Thoracic aorta (tissue), 2 donors: ENCODE data around the gene ZNF860. TPM values are rescaled to one million over a fixed set of nuclear protein-coding genes. Genes with fewer than 3 reads are reported as not detected.

ENCODE experiments used
- ATAC-seq: fragments of 150-250 bp; one replicate; pipeline ENCODE4 v1.8.0; 2017; ENCODE audit warnings: low read depth; ENCODE audit not compliant: insufficient number of reproducible peaks, low FRiP score
- DNase-seq: peaks from one replicate; pipeline ENCODE4 v3.0.0-alpha.2; 2020; ENCODE audit warnings: low spot score
- H3K27ac ChIP-seq, 2 donors: fragments of 200-600 bp; sonication (generic); 1 replicate in 1 of 2; 2 replicates in 1 of 2; pipeline ENCODE4 v1.5.1; 2016; ENCODE audit warnings: mild to moderate bottlenecking in 2 of 2, moderate library complexity in 2 of 2
- H3K27me3 ChIP-seq: fragments of 200-600 bp; sonication (generic); replicated peaks from 2 replicates; pipeline ENCODE4 v1.6.0; 2016; ENCODE audit warnings: mild to moderate bottlenecking; ENCODE audit not compliant: insufficient read depth
- H3K36me3 ChIP-seq: fragments of 200-600 bp; sonication (generic); one replicate; pipeline ENCODE4 v1.5.1; 2016
- H3K4me1 ChIP-seq, 2 donors: fragments of 200-600 bp; sonication (generic); 1 replicate in 1 of 2; 2 replicates in 1 of 2; pipeline versions ENCODE4 v1.5.1 to v1.6.0; 2016; ENCODE audit warnings: low read depth in 2 of 2, mild to moderate bottlenecking in 1 of 2; ENCODE audit not compliant: control insufficient read depth in 1 of 2
- H3K4me3 ChIP-seq: fragments of 200-600 bp; sonication (generic); 2 replicates; pipeline ENCODE4 v1.5.1; 2016; ENCODE audit warnings: mild to moderate bottlenecking
- H3K9me3 ChIP-seq: fragments of 200-600 bp; sonication (generic); 2 replicates; pipeline ENCODE4 v1.5.1; 2016
- CTCF ChIP-seq: fragments of 200-600 bp; sonication (generic); IDR thresholded peaks from one replicate; pipeline ENCODE4 v1.5.1; 2019; ENCODE audit warnings: antibody characterized with exemption
- total RNA-seq, 2 donors: library from RNA; depleted of rRNA; stranded (reverse); fragments of >200 nt; gene quantifications; one replicate each; pipeline versions ENCODE4 v1.1.0 to v1.2.3, GENCODE V29; 2016

The ZNF860 gene
- total RNA-seq, 2 donors from 2014 or later = 0.71 to 0.81 TPM

GRCh38 chr3:31974471-31974870, 7.1 kb upstream of the ZNF860 start:
- H3K4me3 ChIP-seq = no peak overlapping the region
- ATAC-seq = no peak
- no peak for TF ChIP-seq CTCF
- no peak overlapping the region for H3K27ac ChIP-seq
- H3K36me3 ChIP-seq = no peaks in the 10 kb centered on the region
- H3K9me3 ChIP-seq = no peaks in the 10 kb centered on the region
- H3K4me1 ChIP-seq = peaks cover 4 to 16% of the 10 kb centered on the region in 2 donors
- DNase-seq = no peak
- no peaks in the 10 kb centered on the region for H3K27me3 ChIP-seq

- TF ChIP-seq CTCF = no peak
- DNase-seq = no peak
- H3K9me3 ChIP-seq = no peaks in the 10 kb centered on the region
- no peak overlapping the region for H3K27ac ChIP-seq
- H3K27me3 ChIP-seq = no peaks in the 10 kb centered on the region
- no peak overlapping the region for H3K4me3 ChIP-seq
- H3K4me1 ChIP-seq = peaks cover 0 to 12% of the 10 kb centered on the region in 2 donors
- H3K36me3 ChIP-seq = no peaks in the 10 kb centered on the region
- ATAC-seq = no peak
Measured at GRCh38 chr3:31974964-31975363, 6.6 kb upstream of the ZNF860 start.

- Histone ChIP-seq H3K27ac (no peak overlapping the region), H3K27me3 (no peaks in the 10 kb centered on the region), H3K36me3 (no peaks in the 10 kb centered on the region), H3K4me3 (no peak overlapping the region), H3K4me1 (peaks cover 0 to 9% of the 10 kb centered on the region in 2 donors), H3K9me3 (no peaks in the 10 kb centered on the region)
- ATAC-seq (no peak), DNase-seq (no peak)
- no peak for TF ChIP-seq CTCF
Measured at GRCh38 chr3:31976302-31976701, 5.2 kb upstream of the ZNF860 start.

GRCh38 chr3:31977736-31978135, 3.8 kb upstream of the ZNF860 start:
- Histone ChIP-seq H3K36me3 (no peaks in the 10 kb centered on the region), H3K4me1 (peaks cover 0 to 16% of the 10 kb centered on the region in 2 donors), H3K4me3 (no peak overlapping the region), H3K27ac (no peak overlapping the region), H3K27me3 (no peaks in the 10 kb centered on the region), H3K9me3 (no peaks in the 10 kb centered on the region)
- TF ChIP-seq CTCF = no peak
- DNase-seq (no peak), ATAC-seq (no peak)

GRCh38 chr3:31978553-31978952, 3.0 kb upstream of the ZNF860 start:
- Histone ChIP-seq H3K9me3 (no peaks in the 10 kb centered on the region), H3K27me3 (no peaks in the 10 kb centered on the region), H3K27ac (no peak overlapping the region), H3K4me1 (peaks cover 0 to 16% of the 10 kb centered on the region in 2 donors), H3K4me3 (no peak overlapping the region), H3K36me3 (no peaks in the 10 kb centered on the region)
- no peak for TF ChIP-seq CTCF
- DNase-seq (no peak), ATAC-seq (no peak)
